Fibroblast of gingiva (primary cell): Measurements from ENCODE around the gene DNAH8.

Experiments
- DNase-seq: peaks from one replicate; pipeline ENCODE4 v3.0.0-alpha.2; 2011; ENCODE audit warnings: low read depth

The DNAH8 gene

GRCh38 chr6:39053854-39054576 lies 338.9 kb downstream of the DNAH8 start:
- DNase-seq = no peak

- DNase-seq = no peak
Observed at GRCh38 chr6:39054577-39055142, 339.5 kb downstream of the DNAH8 start.

DNA sequence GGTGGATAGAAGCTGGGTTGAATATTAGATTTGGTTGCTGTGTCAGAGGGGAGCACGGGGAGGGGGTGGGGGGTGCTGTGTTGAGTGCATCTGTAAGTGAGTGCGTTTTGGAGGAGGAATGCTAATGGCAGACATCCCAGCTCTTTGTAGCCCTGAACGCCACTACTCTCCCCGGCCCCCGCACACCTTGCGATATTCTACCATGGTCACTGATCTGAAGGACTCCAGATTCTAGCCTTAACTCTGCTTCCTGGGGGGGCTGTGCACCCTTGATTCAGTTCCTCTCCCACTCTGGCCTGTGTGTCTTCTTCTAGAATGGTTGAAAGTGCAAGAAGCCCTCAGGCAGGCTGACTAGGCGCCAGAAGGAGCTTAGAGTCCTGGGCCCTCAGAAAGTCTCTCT lies 340.6 kb downstream of the DNAH8 start:
- DNase-seq = no peak

- DNase-seq = no peak
Observed at GRCh38 chr6:39056191-39056590, 341.1 kb downstream of the DNAH8 start.

DNA sequence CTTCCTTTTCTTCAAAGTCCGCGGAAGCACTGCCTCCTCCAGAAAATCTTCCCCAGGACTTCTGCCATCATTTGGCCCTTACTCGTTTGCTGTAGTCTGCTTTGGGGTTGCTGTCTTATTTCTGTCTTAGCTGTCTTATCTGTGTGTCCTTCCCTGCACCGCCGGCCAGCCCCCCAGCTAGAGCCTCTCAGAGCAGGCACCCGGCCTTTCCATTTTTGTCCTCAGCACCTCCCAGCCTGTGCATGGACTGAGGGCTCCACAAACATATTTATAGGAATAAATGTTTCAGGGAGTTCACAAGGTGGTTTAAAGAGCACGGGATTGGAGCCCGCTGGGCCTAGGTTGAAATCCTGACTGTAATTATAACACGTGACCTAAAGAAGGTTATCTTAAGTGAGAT lies 341.6 kb downstream of the DNAH8 start:
- no peak for DNase-seq

GRCh38 chr6:39057251-39058155 lies 342.4 kb downstream of the DNAH8 start:
- DNase-seq = no peak

- no peak for DNase-seq
Observed at GRCh38 chr6:39058471-39059147, 343.5 kb downstream of the DNAH8 start.

DNA sequence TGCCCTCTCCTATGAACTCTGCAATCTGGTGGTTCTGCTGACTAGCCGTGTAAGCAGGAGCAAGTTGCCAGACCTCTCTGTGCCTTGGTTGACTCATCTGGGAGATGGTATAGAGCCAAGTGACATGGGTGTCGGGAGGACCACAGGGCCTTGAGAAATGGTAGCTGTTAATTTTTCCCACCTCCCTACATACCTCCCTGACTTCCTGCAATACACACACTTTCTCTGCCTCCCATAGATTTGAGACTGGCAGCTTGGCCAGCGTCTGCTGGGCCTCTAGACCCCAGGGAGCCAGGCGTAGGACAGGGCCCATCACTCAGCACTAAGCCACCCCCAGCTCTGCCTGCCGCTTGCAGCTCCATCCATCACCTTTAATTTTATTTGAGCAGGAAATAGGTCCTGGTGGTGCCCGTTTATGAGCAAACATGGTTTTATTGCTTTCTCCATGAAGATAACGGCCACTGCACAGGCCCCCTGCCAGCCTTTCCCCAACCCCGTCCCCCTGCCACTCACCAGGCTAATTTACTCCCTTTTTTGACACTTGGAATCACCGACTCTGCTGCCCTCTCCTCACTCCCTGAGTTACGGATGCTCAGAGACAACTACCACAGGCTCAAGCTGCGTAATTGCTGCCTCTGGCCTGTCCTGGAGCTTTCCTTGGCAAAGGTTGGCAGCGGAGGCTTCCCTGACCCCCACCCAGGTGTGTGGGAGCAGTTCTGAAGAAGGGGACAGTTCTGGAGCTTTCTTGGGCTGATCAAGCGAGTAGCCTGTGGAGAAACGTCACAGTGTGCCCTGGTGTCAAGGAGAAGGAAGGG lies 344.6 kb downstream of the DNAH8 start:
- DNase-seq = no peak

DNA sequence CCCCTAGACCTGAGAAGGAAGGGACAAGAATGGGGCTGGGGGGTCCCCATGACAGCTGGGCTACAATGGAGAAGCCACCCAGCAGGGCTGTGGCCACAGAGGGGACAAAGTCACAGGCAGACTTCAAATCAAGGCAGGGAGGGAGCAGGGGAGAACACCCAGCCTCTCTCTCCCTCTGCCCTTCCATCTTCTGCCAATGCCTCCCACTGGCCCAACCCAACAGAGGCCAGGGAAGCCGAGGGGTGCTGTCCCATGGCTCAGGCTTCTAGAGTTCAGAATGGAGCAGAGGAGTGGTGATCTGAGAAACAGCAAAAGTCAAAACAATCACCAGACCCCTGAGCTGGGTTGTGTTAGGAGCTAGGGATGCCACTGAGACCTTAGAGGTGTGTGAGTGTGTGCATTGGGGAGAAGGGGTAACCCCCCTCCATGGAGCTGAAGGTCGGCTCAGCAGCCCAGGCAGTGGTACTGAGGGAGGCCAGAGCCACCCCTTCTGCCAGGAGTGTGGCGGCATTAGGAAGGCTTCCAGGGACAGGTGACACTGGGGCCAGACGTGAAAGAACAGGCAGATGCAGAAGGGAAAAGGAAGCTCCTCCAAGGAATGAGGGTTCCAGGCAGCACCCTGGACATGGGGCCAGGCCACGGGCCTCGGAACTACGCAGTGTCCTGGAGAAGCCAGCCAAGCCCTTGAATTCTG lies 345.5 kb downstream of the DNAH8 start:
- no peak for DNase-seq

- DNase-seq = no peak
Observed at GRCh38 chr6:39061182-39061581, 346.1 kb downstream of the DNAH8 start.

GRCh38 chr6:39061588-39061987 lies 346.5 kb downstream of the DNAH8 start:
- no peak for DNase-seq

DNA sequence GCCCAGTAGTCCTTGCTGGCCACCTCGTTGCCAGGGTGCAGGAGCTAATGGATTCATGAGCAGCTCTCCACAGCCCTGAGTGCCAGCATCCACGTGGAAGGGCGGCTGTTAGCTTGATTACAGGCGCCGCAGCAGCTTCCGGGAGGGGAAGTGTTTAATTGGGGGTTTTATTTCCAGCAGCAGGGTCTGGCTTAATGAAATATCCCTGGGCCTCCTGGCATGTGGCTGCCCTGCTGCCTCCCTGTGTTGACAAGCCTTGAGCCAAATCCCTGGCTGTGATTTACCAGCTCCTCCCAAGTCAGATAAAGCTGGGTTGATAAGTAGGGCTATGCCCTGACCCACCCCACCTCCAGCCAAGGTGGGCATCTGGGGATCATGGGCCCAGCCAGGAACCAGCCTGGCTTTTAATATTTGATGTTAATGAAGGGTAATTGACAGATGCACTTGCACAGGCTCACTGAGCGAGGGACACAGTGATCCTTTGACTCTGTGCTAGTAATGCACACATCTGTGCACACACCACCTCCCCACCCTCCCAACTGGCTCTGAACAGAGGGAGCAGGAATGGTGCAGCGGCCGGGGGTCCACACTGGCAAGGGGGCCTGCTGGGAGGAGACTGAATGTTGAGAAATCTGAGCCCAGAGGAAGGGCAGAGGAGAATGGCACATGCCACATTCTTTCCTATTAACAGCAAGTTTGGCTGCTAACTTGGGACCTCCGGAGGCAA lies 347.1 kb downstream of the DNAH8 start:
- no peak for DNase-seq

- no peak for DNase-seq
Observed at GRCh38 chr6:39063526-39063925, 348.4 kb downstream of the DNAH8 start.

- no peak for DNase-seq
Observed at GRCh38 chr6:39065561-39065960, 350.4 kb downstream of the DNAH8 start.

- DNase-seq = no peak
Observed at GRCh38 chr6:39068391-39068790, 353.3 kb downstream of the DNAH8 start.

GRCh38 chr6:39072830-39073229 lies 357.7 kb downstream of the DNAH8 start:
- DNase-seq = no peak

GRCh38 chr6:39073471-39074355 lies 358.6 kb downstream of the DNAH8 start:
- no peak for DNase-seq

DNA sequence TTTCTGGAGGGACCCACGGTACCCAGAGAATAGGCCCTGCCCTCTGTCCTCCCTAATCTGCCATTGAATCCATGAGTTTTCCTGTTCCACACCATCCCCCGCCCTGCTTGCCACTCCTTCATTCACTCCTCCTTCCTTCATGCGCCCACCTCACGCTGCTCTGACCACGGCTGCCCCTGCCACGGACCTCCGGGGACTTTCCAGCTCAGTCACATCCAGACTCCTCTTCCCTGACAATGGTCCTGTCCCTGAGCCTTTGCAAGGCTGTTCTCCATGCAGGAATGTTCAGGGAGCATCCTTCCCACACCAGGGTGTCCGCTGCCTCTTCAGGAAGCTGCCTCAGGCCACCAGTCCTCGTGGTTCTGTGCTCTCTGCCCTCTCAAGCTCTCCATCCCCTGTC lies 359.4 kb downstream of the DNAH8 start:
- DNase-seq = no peak

DNA sequence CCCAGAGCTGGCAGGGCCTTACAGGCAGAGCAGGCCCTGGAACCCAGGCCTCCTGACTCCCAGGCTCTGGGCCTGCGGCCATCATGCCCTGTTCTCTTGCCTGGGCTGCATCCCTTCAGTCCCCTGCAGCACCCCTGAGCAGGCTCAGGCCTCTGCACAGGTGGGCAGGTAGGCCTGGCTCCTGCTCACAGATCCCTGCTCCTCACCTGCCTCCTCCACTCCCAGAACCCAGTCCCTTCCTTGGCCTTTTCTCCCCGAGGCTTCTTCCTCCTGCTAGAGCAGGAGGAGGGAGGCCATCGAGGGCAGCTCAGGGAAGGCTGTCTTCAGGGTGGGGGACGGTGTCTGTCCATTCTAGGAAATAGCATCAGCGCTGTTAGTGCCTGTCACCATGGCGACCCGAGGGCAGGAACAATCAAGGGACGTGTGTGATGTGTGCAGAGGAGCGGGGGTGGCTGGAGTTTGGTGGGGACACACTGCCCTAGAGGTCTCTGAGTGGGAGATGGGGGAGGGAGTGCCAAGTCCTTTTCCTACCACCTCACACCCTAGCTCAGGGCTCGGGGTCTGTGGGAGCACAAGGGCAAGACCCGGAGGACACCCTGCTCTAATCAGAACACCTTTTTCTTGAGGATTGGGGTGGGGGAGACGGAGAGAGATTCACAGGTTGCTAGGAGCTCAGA lies 360.0 kb downstream of the DNAH8 start:
- no peak for DNase-seq
